Breast epithelium (tissue), 4 donors: ENCODE measurements around the gene CSHL1. TPM values are rescaled to one million over a fixed set of nuclear protein-coding genes. Genes with fewer than 3 reads are reported as not detected.
"Not testable (repeated sequence)": the region's sequence is repeated elsewhere in the genome, so short reads cannot be mapped to it uniquely, and the experiment has no call there.

Experiments used
- DNase-seq, 2 donors: peaks; one replicate each; pipeline ENCODE4 v3.0.0-alpha.2; 2019; ENCODE audit warnings: low spot score in 2 of 2
- H3K27ac ChIP-seq, 2 donors: fragments of 200-600 bp; sonication (generic) in 1 of 2; one replicate each; pipeline ENCODE4 v1.5.1; 2016 to 2019; ENCODE audit warnings: mild to moderate bottlenecking in 1 of 2
- H3K27me3 ChIP-seq, 2 donors: fragments of 200-600 bp; sonication (generic) in 1 of 2; one replicate each; pipeline versions ENCODE4 v1.5.1 to v1.6.0; 2017 to 2019; ENCODE audit warnings: control low read depth in 1 of 2, mild to moderate bottlenecking in 1 of 2
- H3K36me3 ChIP-seq: fragments of 200-600 bp; one replicate; pipeline ENCODE4 v1.5.1; 2019
- H3K4me1 ChIP-seq, 2 donors: fragments of 200-600 bp; sonication (generic); one replicate each; pipeline ENCODE4 v1.5.1; 2016 to 2019; ENCODE audit warnings: control low read depth in 1 of 2
- H3K4me3 ChIP-seq, 3 donors: fragments of 200-600 bp; sonication (generic); 1 replicate in 2 of 3; 2 replicates in 1 of 3; pipeline ENCODE4 v1.5.1; 2016 to 2019; ENCODE audit warnings: mild to moderate bottlenecking in 3 of 3, moderate library complexity in 2 of 3
- H3K9me3 ChIP-seq, 2 donors: fragments of 200-600 bp; sonication (generic) in 1 of 2; one replicate each; pipeline ENCODE4 v1.5.1; 2016 to 2019; ENCODE audit warnings: control low read depth in 1 of 2
- CTCF ChIP-seq, 3 donors: fragments of 450-650 bp; IDR thresholded peaks; one replicate each; pipeline ENCODE4 v1.5.1; 2016 to 2017; ENCODE audit warnings: antibody characterized with exemption in 3 of 3, mild to moderate bottlenecking in 3 of 3, moderate library complexity in 3 of 3
- POLR2A ChIP-seq: fragments of 450-650 bp; IDR thresholded peaks from one replicate; pipeline ENCODE4 v1.6.1; 2016; ENCODE audit warnings: antibody characterized with exemption, mild to moderate bottlenecking, moderate library complexity
- POLR2AphosphoS5 ChIP-seq, 3 donors: sonication (generic); formaldehyde crosslinking; IDR thresholded peaks; one replicate each; pipeline ENCODE4 v1.6.1; 2017; ENCODE audit warnings: antibody characterized with exemption in 3 of 3
- intact Hi-C: fragments of 100-400 bp; cut with DNase I; formaldehyde crosslinking; loops from one replicate; pipeline ENCODE4 v1.15.1; 2023; ENCODE audit warnings: low total_unique reads
- total RNA-seq, 3 donors: library from RNA; depleted of rRNA; stranded (reverse); fragments of >200 nt; gene quantifications; one replicate each; pipeline ENCODE4 v1.1.0, GENCODE V29; 2016

Gene CSHL1
- total RNA-seq, 3 donors from 2014 or later: not detected

- no peak overlapping the region for H3K27ac ChIP-seq
- no peaks in the 10 kb centered on the region for H3K4me1 ChIP-seq
- no peaks in the 10 kb centered on the region for H3K36me3 ChIP-seq
- no peaks in the 10 kb centered on the region for H3K9me3 ChIP-seq
- H3K27me3 ChIP-seq: no peaks in the 10 kb centered on the region
- no peak overlapping the region for H3K4me3 ChIP-seq
- no peak for DNase-seq
- TF ChIP-seq CTCF (IDR thresholded peaks at IDR 0.05) (peak; percentile 35 to 63 (median 38)), POLR2A (no peak)
- intact Hi-C loops: no loop called here
These were observed 621 bp upstream of the CSHL1 start for GRCh38 chr17:63911657-63912100.

- H3K4me3 ChIP-seq: no peak overlapping the region
- no peak for DNase-seq
- no peaks in the 10 kb centered on the region for H3K9me3 ChIP-seq
- no peaks in the 10 kb centered on the region for H3K27me3 ChIP-seq
- no peak overlapping the region for H3K27ac ChIP-seq
- TF ChIP-seq POLR2A (no peak), POLR2AphosphoS5 (IDR thresholded peaks at IDR 0.05) (no peak), CTCF (IDR thresholded peaks at IDR 0.05) (no peak)
- H3K4me1 ChIP-seq: no peaks in the 10 kb centered on the region
- intact Hi-C loops: no loop called here
- H3K36me3 ChIP-seq: no peaks in the 10 kb centered on the region
These were observed 962 bp downstream of the CSHL1 start for GRCh38 chr17:63910096-63910495.

- H3K36me3 ChIP-seq, H3K27me3 ChIP-seq, intact Hi-C loops, H3K9me3 ChIP-seq, DNase-seq, H3K4me1 ChIP-seq, H3K4me3 ChIP-seq, H3K27ac ChIP-seq: not testable (repeated sequence)
These were observed 1.5 kb downstream of the CSHL1 start for GRCh38 chr17:63909586-63909985.

GRCh38 chr17:63907161-63907778 is 3.8 kb downstream of the CSHL1 start:
- H3K36me3 ChIP-seq, H3K27ac ChIP-seq, H3K4me3 ChIP-seq, H3K27me3 ChIP-seq, DNase-seq, H3K9me3 ChIP-seq, H3K4me1 ChIP-seq, intact Hi-C loops: not testable (repeated sequence)

GRCh38 chr17:63904796-63905195 is 6.3 kb downstream of the CSHL1 start:
- H3K36me3 ChIP-seq, H3K27me3 ChIP-seq, H3K4me3 ChIP-seq, intact Hi-C loops, H3K27ac ChIP-seq, H3K9me3 ChIP-seq, H3K4me1 ChIP-seq, DNase-seq: not testable (repeated sequence)

GRCh38 chr17:63903787-63904201 is 7.3 kb downstream of the CSHL1 start:
- intact Hi-C loops, H3K36me3 ChIP-seq, H3K4me1 ChIP-seq, H3K4me3 ChIP-seq, H3K27ac ChIP-seq, H3K9me3 ChIP-seq, DNase-seq, H3K27me3 ChIP-seq: not testable (repeated sequence)

- intact Hi-C loops, H3K4me3 ChIP-seq, H3K36me3 ChIP-seq, H3K4me1 ChIP-seq, H3K9me3 ChIP-seq, H3K27me3 ChIP-seq, H3K27ac ChIP-seq, DNase-seq: not testable (repeated sequence)
These were observed 9.1 kb downstream of the CSHL1 start for GRCh38 chr17:63901971-63902370.

- H3K36me3 ChIP-seq, H3K4me3 ChIP-seq, H3K9me3 ChIP-seq, H3K27ac ChIP-seq, H3K4me1 ChIP-seq, H3K27me3 ChIP-seq, DNase-seq, intact Hi-C loops: not testable (repeated sequence)
These were observed 11.9 kb downstream of the CSHL1 start for GRCh38 chr17:63898899-63899798.

- H3K4me1 ChIP-seq, H3K36me3 ChIP-seq, DNase-seq, H3K9me3 ChIP-seq, H3K27me3 ChIP-seq, intact Hi-C loops, H3K27ac ChIP-seq, H3K4me3 ChIP-seq: not testable (repeated sequence)
These were observed 14.3 kb downstream of the CSHL1 start, which contains the start of gene CSH1 for GRCh38 chr17:63896524-63897354. TSS of gene CSH1 (minus strand) at chr17:63896574. CDS start at chr17:63896511, 63 bp downstream.

- H3K9me3 ChIP-seq, H3K4me1 ChIP-seq, intact Hi-C loops, H3K27ac ChIP-seq, H3K27me3 ChIP-seq, H3K4me3 ChIP-seq, H3K36me3 ChIP-seq, DNase-seq: not testable (repeated sequence)
These were observed 16.2 kb downstream of the CSHL1 start for GRCh38 chr17:63894821-63895220.
